DOHH2 (cell line): ENCODE data around the gene TUBA4B.

ENCODE experiments used
- CTCF ChIP-seq: fragments of 200-600 bp; sonication (generic); IDR thresholded peaks from one replicate; pipeline ENCODE4 v1.5.1; 2014; ENCODE audit warnings: antibody characterized with exemption, mild to moderate bottlenecking, low read depth, low read length; ENCODE audit not compliant: poor library complexity, severe bottlenecking
- EZH2phosphoT487 ChIP-seq: fragments of 200-600 bp; sonication (generic); IDR thresholded peaks from 2 replicates; pipeline ENCODE4 v1.6.1; 2017; ENCODE audit warnings: borderline replicate concordance, mild to moderate bottlenecking, antibody characterized with exemption, low read length, moderate library complexity, mixed read lengths

- TF ChIP-seq CTCF: no peak
- no peak for TF ChIP-seq EZH2phosphoT487
These were observed 1.7 kb downstream of the TUBA4B start for GRCh38 chr2:219254590-219255201.
